ENCODE data around the gene RTL5. TPM values are rescaled to one million over a fixed set of nuclear protein-coding genes. Genes with fewer than 3 reads are reported as not detected.

RTL5 gene
- polyA plus RNA-seq, 1 donor from 2014 or later = 10.5 TPM

GRCh38 chrX:72125331-72126047, 6.2 kb downstream of the RTL5 start:
- no peak overlapping the region for H3K4me2 ChIP-seq (ENCODE audit: low read length)
- no peak overlapping the region for H3K9ac ChIP-seq (ENCODE audit: low read length)
- no peak overlapping the region for H3K4me3 ChIP-seq (ENCODE audit: low read length)
- no peak overlapping the region for H2AFZ ChIP-seq (ENCODE audit: low read depth, low read length)
- no peaks in the 10 kb centered on the region for H3K9me2 ChIP-seq (ENCODE audit: insufficient read depth, low read length)
- H3K27ac ChIP-seq (ENCODE audit: low read length) = no peak overlapping the region
- H3K79me2 ChIP-seq (replicated peaks; ENCODE audit: insufficient read depth, low read length) = no peaks in the 10 kb centered on the region
- H3K36me3 ChIP-seq (ENCODE audit: insufficient read depth, low read length) = no peaks in the 10 kb centered on the region
- H3K9me3 ChIP-seq (ENCODE audit: low read length) = no peaks in the 10 kb centered on the region
- H4K20me1 ChIP-seq (ENCODE audit: insufficient read depth) = no peaks in the 10 kb centered on the region
- no peaks in the 10 kb centered on the region for H3F3A ChIP-seq (ENCODE audit: insufficient read depth, low read length, poor library complexity, severe bottlenecking)
- TF ChIP-seq EP300 (conservative IDR thresholded peaks at IDR 0.05; ENCODE audit: poor library complexity, severe bottlenecking) (no peak), EZH2 (IDR thresholded peaks at IDR 0.05; ENCODE audit: borderline replicate concordance, insufficient read depth, low read length, poor library complexity, severe bottlenecking) (no peak), CTCF (IDR thresholded peaks at IDR 0.05; ENCODE audit: poor library complexity, severe bottlenecking) (no peak), RAD21 (conservative IDR thresholded peaks at IDR 0.05) (no peak), SMC3 (conservative IDR thresholded peaks at IDR 0.05; ENCODE audit: poor library complexity) (no peak), MXI1 (conservative IDR thresholded peaks at IDR 0.05; ENCODE audit: poor library complexity, severe bottlenecking) (no peak), POLR2AphosphoS5 (IDR thresholded peaks at IDR 0.05) (no peak), REST (IDR thresholded peaks at IDR 0.05; ENCODE audit: borderline replicate concordance) (no peak), TAF1 (IDR thresholded peaks at IDR 0.05; ENCODE audit: low read depth) (no peak)
- H3K27me3 ChIP-seq (ENCODE audit: insufficient read depth, low read depth, low read length) = no peaks in the 10 kb centered on the region

- Histone ChIP-seq H2AFZ (ENCODE audit: low read depth, low read length) (no peak overlapping the region), H3K4me3 (ENCODE audit: low read length) (no peak overlapping the region), H3K9me3 (ENCODE audit: low read length) (no peaks in the 10 kb centered on the region), H4K20me1 (ENCODE audit: insufficient read depth) (no peaks in the 10 kb centered on the region), H3K27ac (ENCODE audit: low read length) (peak overlapping the region; percentile 67), H3K9me2 (ENCODE audit: insufficient read depth, low read length) (no peaks in the 10 kb centered on the region), H3K4me2 (ENCODE audit: low read length) (no peak overlapping the region), H3K79me2 (replicated peaks; ENCODE audit: insufficient read depth, low read length) (no peaks in the 10 kb centered on the region), H3K9ac (ENCODE audit: low read length) (no peak overlapping the region), H3K27me3 (ENCODE audit: insufficient read depth, low read depth, low read length) (no peaks in the 10 kb centered on the region), H3K36me3 (ENCODE audit: insufficient read depth, low read length) (no peaks in the 10 kb centered on the region), H3F3A (ENCODE audit: insufficient read depth, low read length, poor library complexity, severe bottlenecking) (no peaks in the 10 kb centered on the region)
- TF ChIP-seq MXI1 (conservative IDR thresholded peaks at IDR 0.05; ENCODE audit: poor library complexity, severe bottlenecking) (no peak), EZH2 (IDR thresholded peaks at IDR 0.05; ENCODE audit: borderline replicate concordance, insufficient read depth, low read length, poor library complexity, severe bottlenecking) (no peak), REST (IDR thresholded peaks at IDR 0.05; ENCODE audit: borderline replicate concordance) (no peak), TAF1 (IDR thresholded peaks at IDR 0.05; ENCODE audit: low read depth) (no peak)
Observed at GRCh38 chrX:72124540-72125201, 7.0 kb downstream of the RTL5 start.
